IPS-15b (cell line): Measurements from ENCODE around the gene LDLRAD2.
"Not testable (repeated sequence)": the region's sequence is repeated elsewhere in the genome, so short reads cannot be mapped to it uniquely, and the experiment has no call there.

Source experiments
- H3K27me3 ChIP-seq: one replicate; pipeline ENCODE4 v1.6.1; 2013; ENCODE audit warnings: low read length; ENCODE audit not compliant: control insufficient read depth, insufficient read depth
- H3K36me3 ChIP-seq: one replicate; pipeline ENCODE4 v1.6.1; 2013; ENCODE audit warnings: low read length; ENCODE audit not compliant: control insufficient read depth, insufficient read depth
- H3K4me1 ChIP-seq: one replicate; pipeline ENCODE4 v1.6.1; 2013; ENCODE audit warnings: mild to moderate bottlenecking, low read length; ENCODE audit not compliant: control insufficient read depth, insufficient read depth
- H3K4me3 ChIP-seq: one replicate; pipeline ENCODE4 v1.5.1; 2013; ENCODE audit warnings: low read depth, low read length
- H3K9ac ChIP-seq: one replicate; pipeline ENCODE4 v1.6.1; 2013; ENCODE audit warnings: low read depth, mild to moderate bottlenecking, low read length
- H3K9me3 ChIP-seq: one replicate; pipeline ENCODE4 v1.6.1; 2013; ENCODE audit warnings: mild to moderate bottlenecking, low read length; ENCODE audit not compliant: control insufficient read depth, insufficient read depth

LDLRAD2 gene

DNA sequence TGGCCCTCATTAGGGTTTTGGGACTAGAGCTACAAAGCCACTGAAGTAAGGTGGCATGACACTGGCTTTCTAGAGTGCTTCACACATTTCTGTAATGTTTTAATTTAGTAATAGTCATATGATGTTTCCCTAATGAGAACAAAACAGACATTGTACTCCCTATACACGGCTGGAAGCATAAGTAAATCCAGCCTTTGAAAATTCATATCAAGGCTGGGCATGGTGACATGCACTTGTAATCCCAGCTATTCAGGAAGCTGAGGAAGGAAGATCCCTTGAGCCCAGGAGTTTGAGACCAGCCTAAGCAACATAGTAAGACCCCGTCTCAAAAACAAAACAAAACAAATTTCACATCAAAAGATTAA is 36.5 kb upstream of the LDLRAD2 start:
- H3K36me3 ChIP-seq = no peaks in the 10 kb centered on the region
- no peak overlapping the region for H3K9ac ChIP-seq
- no peaks in the 10 kb centered on the region for H3K4me1 ChIP-seq
- no peak overlapping the region for H3K4me3 ChIP-seq
- H3K9me3 ChIP-seq = no peaks in the 10 kb centered on the region
- H3K27me3 ChIP-seq = no peaks in the 10 kb centered on the region

DNA sequence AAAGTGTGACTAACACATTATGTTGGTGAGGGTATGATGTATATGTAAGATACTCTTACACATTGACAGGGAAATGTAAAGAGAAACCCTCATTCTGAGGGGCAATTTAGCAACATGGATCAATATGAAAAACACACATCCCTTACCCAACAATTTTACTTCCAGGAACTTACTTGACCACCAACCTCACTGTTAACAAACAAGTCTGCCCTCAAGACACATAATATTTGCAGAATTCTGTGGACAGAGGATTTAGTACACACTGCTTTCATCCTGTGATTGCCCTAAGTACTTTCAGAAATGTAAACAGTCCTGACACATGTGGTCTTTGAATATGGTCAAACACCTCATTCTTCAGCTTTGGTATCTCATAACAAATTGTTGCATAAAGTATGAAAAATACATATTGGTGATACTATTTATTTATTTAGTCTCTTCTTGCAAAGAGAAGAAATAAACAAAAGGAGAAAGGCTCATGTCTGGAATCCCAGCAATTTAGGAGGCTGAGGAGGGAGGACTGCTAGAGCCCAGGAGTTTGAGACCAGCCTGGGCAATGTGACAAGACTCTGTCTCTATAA is 36.0 kb upstream of the LDLRAD2 start:
- Histone ChIP-seq H3K9me3 (no peaks in the 10 kb centered on the region), H3K4me1 (no peaks in the 10 kb centered on the region)

DNA sequence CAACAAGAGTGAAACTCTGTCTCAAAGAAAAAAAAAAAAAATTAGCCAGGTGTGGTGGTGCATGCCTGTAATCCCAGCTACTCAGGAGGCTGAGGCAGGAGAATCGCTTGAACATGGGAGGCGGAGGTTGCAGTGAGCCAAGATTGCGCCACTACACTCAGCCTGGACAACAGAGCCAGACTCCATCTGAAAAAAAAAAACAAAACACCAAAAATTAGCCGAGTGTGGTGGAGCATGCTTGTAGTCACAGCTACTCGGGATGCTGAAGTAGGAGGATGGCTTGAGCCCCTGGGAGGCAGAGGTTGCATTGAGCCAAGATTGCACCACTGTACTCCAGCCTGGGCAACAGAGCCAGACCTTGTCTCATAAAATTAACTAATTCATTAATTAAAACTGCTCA is 35.1 kb upstream of the LDLRAD2 start:
- not testable (repeated sequence) for H3K36me3 ChIP-seq, H3K4me1 ChIP-seq, H3K4me3 ChIP-seq, H3K27me3 ChIP-seq, H3K9ac ChIP-seq, H3K9me3 ChIP-seq

More for the DNA sequence above, 36.0 kb upstream of the LDLRAD2 start:
- H3K27me3 ChIP-seq = no peaks in the 10 kb centered on the region
- H3K9ac ChIP-seq = no peak overlapping the region
- no peak overlapping the region for H3K4me3 ChIP-seq
- no peaks in the 10 kb centered on the region for H3K36me3 ChIP-seq

DNA sequence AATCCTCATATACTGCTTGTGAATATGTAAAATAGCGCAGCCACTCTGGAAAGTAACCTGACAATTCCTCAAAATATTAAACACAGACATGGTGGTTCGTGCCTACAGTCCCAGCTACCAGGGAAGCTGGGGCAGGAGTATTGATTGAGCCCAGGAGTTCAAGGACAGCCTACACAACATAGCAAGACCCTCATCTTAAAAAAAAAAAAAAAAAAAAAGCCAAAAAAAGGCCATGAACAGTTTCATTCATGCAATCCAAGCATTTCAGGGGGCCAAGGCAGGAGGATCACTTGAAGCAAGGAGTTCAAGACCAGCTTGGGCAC is 33.7 kb upstream of the LDLRAD2 start:
- Histone ChIP-seq H3K9me3 (no peaks in the 10 kb centered on the region), H3K4me3 (no peak overlapping the region), H3K4me1 (no peaks in the 10 kb centered on the region), H3K27me3 (no peaks in the 10 kb centered on the region), H3K36me3 (no peaks in the 10 kb centered on the region), H3K9ac (no peak overlapping the region)

DNA sequence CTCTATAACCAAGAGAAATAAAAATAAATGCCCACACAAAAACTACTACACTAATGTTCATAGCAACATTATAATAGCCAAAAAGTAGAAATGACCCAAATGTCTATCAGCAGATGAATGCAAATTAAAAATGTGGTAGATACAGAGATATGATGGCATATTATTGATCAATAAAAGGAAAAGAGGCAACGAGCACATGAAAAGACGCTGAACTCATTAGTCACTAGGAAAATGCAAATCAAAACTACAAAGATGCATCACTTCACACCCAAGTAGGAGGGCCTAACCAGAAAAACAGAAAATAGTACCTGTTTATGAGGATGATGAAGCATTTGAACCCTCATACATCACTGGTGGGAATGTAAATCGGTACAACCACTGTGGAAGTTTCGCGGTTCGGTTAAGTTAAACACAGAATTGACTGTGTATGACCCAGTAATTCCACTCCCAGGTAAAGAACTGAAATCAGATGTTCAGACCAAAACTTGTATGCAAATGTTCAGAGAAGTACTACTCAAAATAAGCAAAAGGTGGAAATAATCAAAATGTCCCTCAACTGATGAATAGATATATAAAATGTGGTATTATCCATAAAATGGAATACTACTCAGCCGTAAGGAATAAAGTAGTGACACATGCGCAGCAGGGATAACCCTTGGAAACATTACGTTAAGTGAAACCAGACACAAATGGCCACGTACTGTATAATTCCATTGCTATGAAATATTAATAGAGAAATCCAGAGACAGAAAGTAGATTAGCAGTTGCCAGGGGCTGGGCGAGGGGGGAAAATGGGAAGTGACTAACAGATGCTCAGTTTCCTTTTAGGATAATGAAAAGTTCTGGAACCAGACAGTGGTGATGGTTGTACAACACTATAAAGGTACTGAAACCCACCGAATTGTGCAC is 32.2 kb upstream of the LDLRAD2 start:
- H3K9me3 ChIP-seq = no peaks in the 10 kb centered on the region
- H3K27me3 ChIP-seq = no peaks in the 10 kb centered on the region
- H3K4me3 ChIP-seq = no peak overlapping the region
- H3K36me3 ChIP-seq = no peaks in the 10 kb centered on the region
- H3K4me1 ChIP-seq = no peaks in the 10 kb centered on the region
- no peak overlapping the region for H3K9ac ChIP-seq

DNA sequence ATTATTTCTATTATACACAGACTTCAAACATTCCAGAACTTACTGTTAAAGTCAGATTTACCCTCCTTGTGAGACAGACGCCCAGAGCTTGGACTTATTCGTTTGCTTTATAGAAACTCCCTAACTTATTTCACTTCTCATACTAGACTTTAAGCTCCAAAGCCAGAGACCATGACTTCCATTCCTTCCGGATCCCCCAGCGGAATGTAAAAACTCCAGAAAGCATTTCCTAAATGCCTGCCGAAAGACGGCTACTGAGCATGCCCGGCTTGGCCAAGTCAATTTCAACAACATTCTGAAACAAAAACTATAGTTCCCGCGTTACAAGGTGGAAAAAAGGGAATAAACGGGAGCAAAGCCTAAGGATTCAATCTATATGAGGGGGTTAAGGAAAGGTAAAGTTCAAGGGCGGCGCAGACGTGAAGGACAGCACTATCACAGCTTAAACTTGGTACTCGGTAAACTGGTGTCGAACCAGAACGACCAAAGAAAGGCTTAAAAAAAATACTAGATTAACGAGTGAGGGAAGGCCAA is 30.2 kb upstream of the LDLRAD2 start:
- no peaks in the 10 kb centered on the region for H3K9me3 ChIP-seq
- peak overlapping the region; percentile 87 for H3K9ac ChIP-seq

DNA sequence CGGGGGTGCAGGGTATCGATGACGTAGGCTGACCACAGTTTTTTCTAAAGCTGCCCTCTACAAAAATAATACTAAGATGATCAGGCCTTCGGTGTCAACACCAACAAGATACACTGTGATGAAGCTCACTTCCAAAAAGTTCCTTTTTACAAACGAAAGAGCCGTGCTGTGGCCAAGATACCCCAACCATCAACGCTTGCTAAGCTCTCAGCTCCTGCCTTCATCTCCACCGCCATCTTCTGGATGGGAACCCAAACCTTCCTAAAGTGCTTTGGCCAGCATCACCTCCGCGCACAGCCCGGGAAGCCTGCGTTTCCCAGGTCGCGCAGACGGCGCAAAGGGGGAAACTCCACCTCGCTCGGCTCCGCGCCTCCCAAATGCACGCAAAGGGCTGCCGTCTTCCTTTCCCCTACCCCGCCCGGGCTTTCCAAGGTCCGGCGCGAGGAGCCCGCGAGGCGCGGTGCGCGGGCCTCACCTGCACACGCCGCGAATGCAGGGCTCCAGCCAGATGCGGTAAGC is 29.7 kb upstream of the LDLRAD2 start:
- Histone ChIP-seq H3K9me3 (no peaks in the 10 kb centered on the region), H3K4me3 (peak overlapping the region; percentile 92), H3K36me3 (no peaks in the 10 kb centered on the region), H3K4me1 (no peaks in the 10 kb centered on the region), H3K9ac (peak overlapping the region; percentile 87), H3K27me3 (no peaks in the 10 kb centered on the region)

More for the DNA sequence above, 30.2 kb upstream of the LDLRAD2 start:
- no peaks in the 10 kb centered on the region for H3K27me3 ChIP-seq
- no peaks in the 10 kb centered on the region for H3K4me1 ChIP-seq
- no peaks in the 10 kb centered on the region for H3K36me3 ChIP-seq
- peak overlapping the region; percentile 92 for H3K4me3 ChIP-seq

DNA sequence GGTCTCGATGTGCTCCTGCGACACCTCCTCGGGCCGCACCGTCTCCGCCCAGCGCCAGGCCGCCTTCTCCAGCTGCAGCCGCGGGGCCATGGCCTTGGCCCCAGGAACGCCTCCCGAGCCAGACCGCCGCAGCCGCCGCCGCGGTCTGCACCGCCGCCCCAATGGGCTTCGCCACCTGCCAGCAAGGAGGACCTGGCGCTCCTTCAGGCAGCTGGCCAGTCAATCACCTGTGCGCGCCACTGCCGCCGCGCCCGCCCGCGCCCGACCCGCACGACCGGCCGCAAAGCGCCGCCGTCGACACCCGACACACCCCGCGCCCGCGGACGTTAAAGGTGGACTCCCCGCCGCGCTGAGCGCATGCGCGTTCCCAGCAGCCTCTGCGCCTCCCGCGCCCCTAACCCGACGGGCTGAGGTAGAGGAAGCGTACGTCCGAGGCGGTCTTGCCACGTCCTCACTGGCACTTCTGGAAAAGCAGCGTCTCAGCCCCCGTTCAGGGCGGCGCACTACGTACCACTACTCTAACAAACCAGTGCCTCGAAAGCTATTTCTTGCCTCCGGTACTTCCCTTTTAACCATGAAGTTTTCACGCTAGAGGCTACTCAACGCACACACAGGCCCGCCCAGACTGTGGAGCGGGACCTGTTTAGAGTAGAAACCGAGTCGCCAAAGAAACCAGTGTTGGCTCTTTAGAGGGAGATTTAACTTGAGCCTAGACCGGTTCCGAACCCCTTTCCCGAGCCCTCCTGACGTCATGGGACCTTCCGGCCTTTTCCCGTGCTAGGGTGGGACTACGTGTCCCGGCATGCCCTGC is 29.0 kb upstream of the LDLRAD2 start, which contains the start of gene USP48:
Gene USP48 (minus strand): TSS at position 282 of the 811 bp plus-strand sequence. CDS start 192 bp downstream, at position 90.
- Histone ChIP-seq H3K4me3 (peak within 1 kb of the TSS; percentile 99), H3K36me3 (no peaks in the 10 kb centered on the region), H3K27me3 (no peaks in the 10 kb centered on the region), H3K4me1 (no peaks in the 10 kb centered on the region), H3K9me3 (no peaks in the 10 kb centered on the region), H3K9ac (peak within 1 kb of the TSS; percentile 100)

DNA sequence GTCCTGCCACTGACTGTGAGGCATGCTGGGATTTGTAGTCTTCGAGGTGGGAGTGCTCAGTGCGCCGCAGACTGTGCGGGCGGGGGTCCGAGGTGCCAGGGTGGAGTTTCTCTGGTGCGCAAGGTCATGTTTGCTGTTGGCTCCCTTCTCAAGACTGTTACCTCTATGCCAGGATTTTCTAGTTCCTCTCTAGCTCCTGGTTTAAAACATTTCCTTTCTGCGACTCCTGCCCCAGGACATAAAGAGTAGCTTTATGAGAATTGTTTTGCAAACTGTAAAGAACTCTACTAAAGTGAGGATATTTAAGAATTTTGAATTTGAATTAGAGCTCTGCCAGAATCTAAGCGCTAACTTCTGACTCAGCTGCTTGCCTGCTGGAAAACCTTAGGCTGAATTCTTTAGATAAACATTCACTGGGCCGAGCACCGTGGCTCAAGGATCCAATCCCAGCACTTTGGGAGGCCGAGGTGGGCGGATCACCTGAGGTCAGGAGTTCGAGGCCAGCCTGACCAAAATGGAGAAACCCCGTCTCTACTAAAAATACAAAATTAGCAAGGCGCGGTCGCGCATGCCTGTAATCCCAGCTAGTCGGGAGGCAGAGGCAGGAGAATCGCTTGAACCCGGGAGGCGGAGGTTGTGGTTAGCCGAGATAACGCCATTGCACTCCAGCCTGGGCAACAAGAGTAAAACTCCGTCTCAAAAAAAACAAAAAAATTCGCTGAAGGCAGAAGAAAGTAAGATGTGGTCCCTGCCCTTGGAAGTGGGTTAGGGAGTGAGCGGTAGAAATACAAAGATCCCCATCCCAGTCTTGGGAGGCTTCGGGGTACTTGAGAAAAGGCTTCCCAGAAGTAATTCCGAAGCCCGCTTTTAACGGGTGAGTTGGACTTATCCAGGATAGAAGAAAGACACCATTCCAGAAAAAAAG is 28.1 kb upstream of the LDLRAD2 start:
- Histone ChIP-seq H3K9me3 (no peaks in the 10 kb centered on the region), H3K27me3 (no peaks in the 10 kb centered on the region), H3K4me3 (peak overlapping the region; percentile 99), H3K36me3 (no peaks in the 10 kb centered on the region), H3K4me1 (no peaks in the 10 kb centered on the region), H3K9ac (peak overlapping the region; percentile 100)

DNA sequence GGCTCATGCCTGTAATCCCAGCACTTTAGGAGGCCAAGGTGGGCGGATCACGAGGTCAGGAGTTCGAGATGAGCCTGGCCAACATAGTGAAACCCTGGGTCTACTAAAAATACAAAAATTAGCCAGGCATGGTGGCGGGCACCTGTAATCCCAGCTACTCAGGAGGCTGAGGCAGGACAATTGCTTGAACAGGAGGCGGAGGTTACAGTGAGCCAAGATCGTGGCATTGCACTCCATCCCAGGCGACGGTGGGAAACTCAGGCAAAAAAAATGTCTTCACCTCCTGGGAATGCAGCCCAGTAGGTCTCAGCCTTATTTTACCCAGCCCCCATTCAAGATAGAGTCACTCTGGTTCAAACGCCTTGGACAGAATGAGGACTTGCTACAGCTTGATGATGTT is 26.3 kb upstream of the LDLRAD2 start:
- not testable (repeated sequence) for H3K27me3 ChIP-seq, H3K9ac ChIP-seq, H3K4me3 ChIP-seq, H3K36me3 ChIP-seq, H3K4me1 ChIP-seq, H3K9me3 ChIP-seq

DNA sequence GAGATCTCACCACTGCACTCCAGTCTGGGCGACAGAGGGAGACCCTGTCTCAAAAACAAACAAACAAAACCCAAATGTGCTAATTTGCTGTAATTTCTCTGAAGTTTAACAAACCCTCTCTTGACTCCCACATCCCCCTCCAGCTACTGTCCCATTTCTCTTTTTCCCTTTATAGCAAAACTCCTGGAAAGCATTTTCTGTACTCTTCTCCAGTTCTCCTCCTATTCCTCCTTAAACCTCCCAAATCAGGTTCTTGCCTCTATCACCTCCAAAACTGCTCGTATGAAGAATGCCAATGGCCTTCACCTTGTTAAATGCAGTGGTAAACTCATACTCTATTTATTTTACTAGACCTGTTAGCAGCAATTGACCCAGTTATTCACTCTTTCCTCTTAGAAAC is 25.4 kb upstream of the LDLRAD2 start:
- Histone ChIP-seq H3K9ac (no peak overlapping the region), H3K36me3 (no peaks in the 10 kb centered on the region), H3K27me3 (no peaks in the 10 kb centered on the region), H3K9me3 (no peaks in the 10 kb centered on the region), H3K4me1 (peaks cover 2% of the 10 kb centered on the region), H3K4me3 (no peak overlapping the region)
